NCI-H2107 treated with DMSO at 0.1 percent for 48 hours (cell line): Measurements from ENCODE around the gene ABCC1.
A peak's percentile ranks its signal among the peaks of the same experiment; 100 is the strongest.

Experiments
- DNase-seq: peaks from one replicate; lab custom pipeline; 2025; ENCODE audit not compliant: unreplicated experiment; lab: John Stamatoyannopoulos, UW

ABCC1 gene

GRCh38 chr16:16075488-16076422 lies 126.3 kb downstream of the ABCC1 start:
- DNase-seq = no peak

GRCh38 chr16:16076423-16076813 lies 127.0 kb downstream of the ABCC1 start:
- no peak for DNase-seq

GRCh38 chr16:16080465-16081065 lies 131.1 kb downstream of the ABCC1 start:
- no peak for DNase-seq

GRCh38 chr16:16081141-16081540 lies 131.7 kb downstream of the ABCC1 start:
- no peak for DNase-seq

GRCh38 chr16:16082255-16082654 lies 132.8 kb downstream of the ABCC1 start:
- DNase-seq = no peak

GRCh38 chr16:16083421-16084156 lies 134.2 kb downstream of the ABCC1 start:
- DNase-seq = no peak

GRCh38 chr16:16084874-16085273 lies 135.5 kb downstream of the ABCC1 start:
- no peak for DNase-seq

GRCh38 chr16:16086653-16087446 lies 137.4 kb downstream of the ABCC1 start:
- no peak for DNase-seq

- no peak for DNase-seq
Measured at GRCh38 chr16:16090238-16090637, 140.8 kb downstream of the ABCC1 start.

- peak; percentile 52 for DNase-seq
Measured at GRCh38 chr16:16092925-16093627, 143.7 kb downstream of the ABCC1 start.

- no peak for DNase-seq
Measured at GRCh38 chr16:16093628-16094332, 144.4 kb downstream of the ABCC1 start.

- no peak for DNase-seq
Measured at GRCh38 chr16:16095646-16096045, 146.2 kb downstream of the ABCC1 start.

GRCh38 chr16:16096121-16096857 lies 146.9 kb downstream of the ABCC1 start:
- no peak for DNase-seq

GRCh38 chr16:16096858-16097213 lies 147.4 kb downstream of the ABCC1 start:
- no peak for DNase-seq

- no peak for DNase-seq
Measured at GRCh38 chr16:16099320-16099719, 149.9 kb downstream of the ABCC1 start.

GRCh38 chr16:16100631-16101030 lies 151.2 kb downstream of the ABCC1 start:
- DNase-seq = no peak

GRCh38 chr16:16101585-16101984 lies 152.2 kb downstream of the ABCC1 start:
- DNase-seq = no peak

- DNase-seq = no peak
Measured at GRCh38 chr16:16102738-16103137, 153.3 kb downstream of the ABCC1 start.
